Colon (tissue), 2 donors: ENCODE data around the gene PLCG1.

Experiments used
- FAIRE-seq: peaks from 2 replicates; lab custom pipeline; 2012; peaks lifted over from hg19 to GRCh38; lab: Jason Lieb, UNC
- donor health status: control.
- donor health status: control.

The PLCG1 gene

GRCh38 chr20:41142919-41143318, 5.6 kb downstream of the PLCG1 start:
- FAIRE-seq: no peak

- FAIRE-seq: no peak
These were observed 6.0 kb downstream of the PLCG1 start for GRCh38 chr20:41143354-41143753.

DNA sequence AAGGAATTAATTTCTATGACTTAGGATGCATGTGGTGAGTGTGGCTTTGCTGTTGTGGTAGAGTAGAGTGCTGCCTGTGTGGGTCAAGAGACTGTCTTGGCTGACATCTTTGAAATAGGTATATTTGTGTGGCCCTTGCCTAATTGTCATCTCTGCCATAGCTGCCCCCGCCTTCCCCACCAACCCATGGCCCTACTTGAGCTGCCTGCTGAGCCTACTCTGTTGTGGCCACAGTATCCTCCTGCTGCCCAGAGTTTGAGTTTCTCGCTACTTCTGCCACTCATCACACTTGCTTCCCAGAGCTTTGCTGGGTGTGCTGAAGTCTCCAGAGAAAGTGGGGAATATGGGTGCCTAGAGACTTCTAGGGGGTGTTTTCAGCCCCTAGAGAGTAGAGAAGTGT, 8.0 kb downstream of the PLCG1 start:
- no peak for FAIRE-seq

DNA sequence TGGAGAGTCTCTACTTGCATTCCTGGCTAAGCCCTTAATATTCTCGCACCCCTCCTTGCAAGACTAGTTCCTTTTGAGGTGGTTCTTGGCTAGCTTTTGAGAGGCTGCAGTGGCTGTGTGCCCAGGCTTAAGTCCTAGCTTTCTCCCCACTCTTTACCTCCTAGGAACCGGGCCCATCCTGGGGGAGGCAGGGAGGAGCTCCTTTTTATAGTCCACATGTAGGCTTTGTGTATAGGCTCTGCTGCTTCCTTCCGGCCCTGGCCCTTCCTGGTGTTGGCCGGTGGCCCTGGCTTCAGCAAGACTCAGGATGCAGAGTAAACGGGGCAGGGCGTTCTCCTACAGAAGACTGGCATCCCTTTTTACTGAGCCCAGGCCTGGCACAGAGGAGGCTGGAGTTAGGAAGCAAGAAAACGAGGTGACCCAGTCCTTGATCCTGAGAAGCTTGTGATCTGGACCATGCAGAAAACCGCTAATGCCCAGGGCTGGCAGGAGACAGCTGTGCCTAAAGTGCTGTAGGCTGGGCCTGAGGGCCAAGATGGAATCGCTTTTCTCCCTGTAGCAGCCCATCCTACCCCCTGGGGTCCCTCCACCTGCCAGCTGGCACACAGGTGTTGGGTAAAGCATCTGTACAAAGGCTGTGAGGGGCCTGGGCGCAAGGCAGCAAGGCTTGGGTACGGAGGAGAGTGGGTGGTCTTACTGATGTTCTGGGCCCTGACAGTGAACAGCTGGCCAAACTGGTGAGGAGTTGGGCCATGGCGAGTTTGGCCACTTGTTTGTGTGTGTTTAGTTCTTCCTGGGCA, 8.7 kb downstream of the PLCG1 start:
- FAIRE-seq: no peak

DNA sequence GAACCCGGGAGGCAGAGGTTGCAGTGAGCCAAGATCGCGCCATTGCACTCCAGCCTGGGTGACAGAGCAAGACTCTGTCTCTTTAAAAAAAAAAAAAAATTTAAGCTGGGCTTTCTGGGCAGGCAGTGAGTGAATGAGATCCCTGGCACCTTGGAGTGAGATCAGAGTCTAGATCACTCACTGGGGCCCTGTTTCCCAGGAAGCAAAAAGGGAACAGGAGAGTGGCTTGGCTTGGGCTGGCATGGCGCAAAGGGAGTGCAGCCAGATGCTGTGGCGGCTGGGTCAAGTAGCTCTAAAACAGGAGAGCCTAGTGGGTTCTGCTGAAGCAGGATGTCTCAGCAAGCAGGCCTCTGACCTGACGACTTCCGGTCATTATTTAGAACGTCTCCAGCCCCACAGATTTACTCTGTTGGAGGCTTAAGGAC, 10.4 kb downstream of the PLCG1 start:
- FAIRE-seq: no peak

GRCh38 chr20:41148942-41149341, 11.6 kb downstream of the PLCG1 start:
- FAIRE-seq: no peak

DNA sequence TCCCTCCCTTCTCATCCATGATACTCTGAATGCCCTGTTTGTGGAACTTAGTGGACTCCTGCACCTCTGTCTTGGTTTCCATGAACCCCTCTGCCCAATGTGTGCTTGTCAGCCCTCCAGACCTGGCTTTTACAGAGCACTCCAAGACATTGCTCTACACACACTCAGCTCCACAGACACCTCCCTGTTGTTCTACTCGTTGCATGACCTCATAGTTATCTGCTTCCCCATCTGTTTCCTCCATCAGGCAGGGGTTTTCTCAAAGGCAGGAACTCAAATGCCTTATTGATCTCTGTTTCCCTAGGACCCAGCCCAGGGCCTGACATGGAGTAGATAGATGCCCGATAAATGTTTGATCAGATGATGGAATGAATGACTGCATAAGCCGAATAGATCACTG, 13.3 kb downstream of the PLCG1 start:
- no peak for FAIRE-seq

DNA sequence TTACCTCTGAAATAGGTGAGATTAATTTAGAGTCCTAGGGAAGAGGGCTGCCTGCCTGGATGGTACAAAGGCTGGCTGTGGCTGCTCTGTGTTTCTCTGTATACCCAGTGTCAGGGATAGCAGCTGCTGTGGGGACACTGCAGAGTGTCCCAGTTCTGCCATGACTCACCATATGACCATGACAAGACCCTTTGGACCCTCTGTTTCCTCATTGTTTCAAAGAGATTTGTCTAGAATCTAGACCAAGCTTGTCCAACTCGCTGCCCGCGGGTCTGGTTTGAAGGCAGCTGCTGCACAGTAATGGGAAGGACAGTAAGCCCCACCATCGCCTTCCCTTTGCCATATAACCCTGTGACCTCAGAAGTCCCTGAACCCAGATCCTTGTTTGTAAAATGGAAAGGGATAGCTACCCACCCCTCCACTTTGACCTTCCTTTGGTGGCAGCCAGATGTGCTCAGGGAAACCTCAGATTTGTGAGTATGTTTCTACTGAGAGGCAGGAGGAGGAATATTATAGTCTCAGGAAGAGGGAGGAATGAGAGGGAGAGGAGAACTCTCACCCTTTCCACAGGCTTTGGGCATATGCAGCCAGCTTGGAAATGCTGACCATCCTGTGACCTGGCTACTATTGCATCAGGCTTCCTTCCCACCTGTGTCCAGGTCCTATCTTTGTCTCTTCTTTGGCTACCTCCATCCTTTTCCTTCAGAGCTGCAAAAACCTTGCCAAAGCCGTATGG, 14.0 kb downstream of the PLCG1 start:
- FAIRE-seq: no peak

DNA sequence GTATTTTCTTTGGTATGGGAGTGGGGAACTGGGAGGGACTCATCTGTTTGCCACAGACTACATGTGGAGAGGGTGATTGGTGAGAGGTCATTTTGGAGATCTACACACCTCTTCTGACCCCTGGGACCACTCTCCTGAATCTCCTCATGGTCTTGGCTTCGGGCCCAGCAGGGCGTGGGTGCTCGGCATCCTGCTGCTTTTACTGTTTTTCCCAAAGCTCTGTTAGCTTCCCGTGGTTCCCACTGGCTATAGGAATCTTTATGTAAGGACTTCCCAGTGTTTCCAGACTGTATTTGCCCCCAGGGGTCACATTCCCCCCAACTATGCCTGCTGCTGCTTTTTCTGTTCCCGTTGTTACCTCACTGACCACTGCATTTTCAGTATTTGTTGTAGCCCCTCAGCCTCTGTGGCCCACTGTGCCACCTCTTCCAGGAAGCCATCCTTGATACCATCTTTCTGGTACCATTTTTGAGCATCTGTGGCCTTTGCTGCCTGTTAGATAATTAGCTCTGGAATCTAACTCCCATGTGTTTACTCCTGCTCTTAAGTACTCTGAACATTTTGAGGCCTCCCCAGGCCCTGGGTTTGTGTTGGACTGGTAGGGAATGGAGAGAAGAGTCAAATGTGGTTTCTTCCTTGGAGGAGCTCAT, 14.9 kb downstream of the PLCG1 start:
- FAIRE-seq: no peak

DNA sequence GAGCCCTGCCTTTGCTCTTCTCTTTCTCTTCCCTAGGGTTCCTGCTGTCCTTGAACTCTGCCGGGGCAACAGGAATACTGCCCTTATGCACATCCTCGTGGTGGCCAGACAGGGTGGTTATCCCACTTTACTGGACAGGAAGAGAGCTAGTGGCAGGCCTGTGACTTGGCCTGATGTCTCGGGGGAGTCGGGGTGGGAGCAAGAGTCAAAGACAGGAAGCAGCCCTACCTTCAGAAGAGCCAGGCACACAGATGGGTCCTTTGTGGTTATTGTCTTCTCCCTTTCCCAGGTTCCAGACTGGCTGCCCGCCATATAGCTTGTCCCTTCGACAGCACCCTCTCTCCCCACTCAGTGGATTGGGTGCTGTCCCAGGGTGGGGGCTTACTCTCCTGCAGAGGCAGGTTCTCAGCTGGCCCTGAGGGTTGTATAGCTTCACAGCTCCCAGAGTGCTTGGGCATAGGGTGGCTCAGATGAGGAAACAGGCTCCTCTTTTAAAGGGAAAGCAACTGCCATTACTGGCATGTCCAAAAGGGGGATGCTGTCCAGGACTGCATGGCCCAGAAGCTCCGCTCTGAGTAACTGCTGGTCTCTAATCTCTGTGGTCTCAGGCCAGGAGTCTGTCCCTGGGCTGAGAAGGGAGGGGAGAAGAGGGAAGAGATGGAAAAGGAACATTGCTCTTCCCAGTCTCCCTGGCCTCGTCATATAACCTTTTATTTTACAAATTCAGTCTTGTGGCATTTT, 17.3 kb downstream of the PLCG1 start:
- no peak for FAIRE-seq

DNA sequence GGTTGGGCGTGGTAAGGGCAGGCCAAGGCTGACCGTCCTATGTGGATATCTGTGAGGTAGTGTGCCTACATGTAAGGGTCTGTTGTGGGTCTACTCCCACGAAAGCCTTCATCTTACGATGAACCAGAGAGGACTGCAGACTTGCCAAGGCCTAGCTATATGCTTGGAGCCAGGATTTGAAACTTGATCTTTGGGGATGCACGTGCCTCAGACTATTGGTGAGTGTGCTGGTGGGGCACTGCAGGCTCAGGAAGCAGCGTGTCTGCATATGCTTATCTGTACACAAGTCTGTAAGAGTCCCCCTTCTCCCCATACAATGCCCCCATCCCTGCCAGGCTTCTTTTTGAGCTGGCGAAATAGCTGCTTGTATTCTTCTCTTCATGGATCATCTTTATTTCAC, 17.9 kb downstream of the PLCG1 start:
- FAIRE-seq: no peak

- FAIRE-seq: no peak
These were observed 20.8 kb downstream of the PLCG1 start for GRCh38 chr20:41158082-41158625.

DNA sequence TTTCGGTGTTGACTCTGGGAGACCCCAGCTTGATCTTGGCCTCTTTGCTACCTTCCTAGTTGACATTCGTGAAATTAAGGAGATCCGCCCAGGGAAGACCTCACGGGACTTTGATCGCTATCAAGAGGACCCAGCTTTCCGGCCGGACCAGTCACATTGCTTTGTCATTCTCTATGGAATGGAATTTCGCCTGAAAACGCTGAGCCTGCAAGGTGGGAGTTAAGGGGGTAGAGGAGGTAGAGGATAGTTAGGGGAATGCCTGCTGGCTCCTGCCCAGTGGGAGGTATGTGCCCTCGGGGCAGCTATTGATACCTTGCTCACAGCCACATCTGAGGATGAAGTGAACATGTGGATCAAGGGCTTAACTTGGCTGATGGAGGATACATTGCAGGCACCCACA, 22.2 kb downstream of the PLCG1 start:
- no peak for FAIRE-seq

DNA sequence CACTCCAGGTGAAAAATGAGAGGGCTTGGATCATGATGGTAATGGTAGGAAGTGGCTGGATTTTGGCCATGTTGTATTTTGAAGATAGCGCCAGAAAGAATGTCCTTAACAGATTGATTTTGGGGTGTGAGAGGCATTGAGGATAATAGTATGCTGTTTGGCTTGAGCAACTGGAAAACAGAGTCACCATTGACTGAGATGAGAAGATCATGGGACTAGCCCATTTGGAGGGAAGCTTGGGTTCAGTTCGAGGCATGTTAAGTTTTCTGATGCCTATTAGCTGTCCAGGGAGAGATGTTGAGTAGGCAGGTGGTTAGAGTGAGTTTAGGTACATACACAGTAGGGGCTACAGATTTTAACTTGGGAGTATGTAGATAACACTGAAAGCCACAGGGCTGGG, 23.3 kb downstream of the PLCG1 start:
- no peak for FAIRE-seq

DNA sequence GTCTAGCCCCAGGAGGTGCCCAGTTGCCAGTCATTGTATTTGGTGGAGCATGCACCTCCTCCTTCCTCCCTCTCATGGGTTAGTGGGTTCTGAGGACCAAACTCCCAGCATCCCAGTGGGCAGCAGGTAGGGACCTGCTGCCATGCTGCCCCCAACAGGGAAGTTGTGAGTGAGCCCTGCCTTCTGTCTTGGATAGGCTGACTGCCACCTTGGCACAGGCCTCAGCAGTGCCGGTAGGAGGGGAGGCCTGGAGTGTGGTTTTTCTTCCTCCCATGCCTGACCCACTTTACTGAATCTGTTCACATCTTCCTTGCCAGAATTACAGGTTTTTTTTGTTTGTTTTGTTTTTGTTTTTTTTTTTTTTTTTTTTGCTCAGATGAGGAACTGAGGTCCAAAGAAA, 24.5 kb downstream of the PLCG1 start:
- no peak for FAIRE-seq

- no peak for FAIRE-seq
These were observed 25.1 kb downstream of the PLCG1 start for GRCh38 chr20:41162396-41162795.

- no peak for FAIRE-seq
These were observed 26.5 kb downstream of the PLCG1 start for GRCh38 chr20:41163821-41164220.

- no peak for FAIRE-seq
These were observed 27.9 kb downstream of the PLCG1 start for GRCh38 chr20:41165001-41165882.

DNA sequence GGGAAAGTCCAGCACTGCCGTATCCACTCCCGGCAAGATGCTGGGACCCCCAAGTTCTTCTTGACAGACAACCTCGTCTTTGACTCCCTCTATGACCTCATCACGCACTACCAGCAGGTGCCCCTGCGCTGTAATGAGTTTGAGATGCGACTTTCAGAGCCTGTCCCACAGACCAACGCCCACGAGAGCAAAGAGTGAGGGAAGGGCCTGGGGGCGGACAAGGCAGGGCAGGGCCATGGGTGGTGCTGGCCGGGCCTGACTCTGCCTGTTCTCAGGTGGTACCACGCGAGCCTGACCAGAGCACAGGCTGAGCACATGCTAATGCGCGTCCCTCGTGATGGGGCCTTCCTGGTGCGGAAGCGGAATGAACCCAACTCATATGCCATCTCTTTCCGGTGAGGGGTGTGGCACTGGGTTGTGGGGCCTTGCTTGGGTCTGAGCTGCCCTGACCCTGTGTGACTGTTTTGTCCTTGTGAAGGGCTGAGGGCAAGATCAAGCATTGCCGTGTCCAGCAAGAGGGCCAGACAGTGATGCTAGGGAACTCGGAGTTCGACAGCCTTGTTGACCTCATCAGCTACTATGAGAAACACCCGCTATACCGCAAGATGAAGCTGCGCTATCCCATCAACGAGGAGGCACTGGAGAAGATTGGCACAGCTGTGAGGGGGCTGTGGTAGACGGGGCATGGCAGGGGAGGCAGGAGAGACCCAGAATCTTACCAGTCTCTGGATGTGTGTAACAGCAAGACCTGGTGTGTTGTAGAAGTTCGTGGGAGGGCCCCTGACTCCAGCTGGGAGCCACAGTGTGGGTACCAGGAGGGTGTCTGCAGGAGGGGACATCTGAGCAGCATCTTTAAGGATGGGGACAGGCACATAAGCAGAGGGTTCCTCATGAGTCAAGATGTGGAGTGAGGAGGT, 29.1 kb downstream of the PLCG1 start:
- FAIRE-seq: no peak

- no peak for FAIRE-seq
These were observed 29.8 kb downstream of the PLCG1 start for GRCh38 chr20:41167118-41167470.
